Spleen (tissue), 11 donors: ENCODE results near the gene ZBTB49. TPM values are rescaled to one million over a fixed set of nuclear protein-coding genes. Genes with fewer than 3 reads are reported as not detected.

ENCODE experiments used
- DNase-seq: peaks from one replicate; pipeline ENCODE4 v3.0.0-alpha.2; 2020
- H3K27ac ChIP-seq, 8 donors: fragments of 200-600 bp; sonication (generic) in 7 of 8; 1 replicate in 4 of 8; 2 replicates in 4 of 8; pipeline versions ENCODE4 v1.5.0 to v1.8.0; 2016 to 2021; ENCODE audit warnings: inconsistent platforms in 4 of 8, mild to moderate bottlenecking in 4 of 8, moderate library complexity in 1 of 8
- H3K27me3 ChIP-seq, 7 donors: fragments of 200-600 bp; sonication (generic) in 6 of 7; replicated peaks in 1 of 7; 1 replicate in 4 of 7; 2 replicates in 3 of 7; pipeline versions ENCODE4 v1.5.0 to v1.8.0; 2016 to 2021; ENCODE audit warnings: inconsistent platforms in 3 of 7, mild to moderate bottlenecking in 1 of 7
- H3K36me3 ChIP-seq, 6 donors: fragments of 200-600 bp; sonication (generic) in 5 of 6; 1 replicate in 4 of 6; 2 replicates in 2 of 6; pipeline versions ENCODE4 v1.5.0 to v1.8.0; 2016 to 2021; ENCODE audit warnings: inconsistent platforms in 2 of 6
- H3K4me1 ChIP-seq, 6 donors: fragments of 200-600 bp; sonication (generic) in 5 of 6; 1 replicate in 3 of 6; 2 replicates in 3 of 6; pipeline versions ENCODE4 v1.5.0 to v1.8.0; 2016 to 2021; ENCODE audit warnings: inconsistent platforms in 3 of 6
- H3K4me3 ChIP-seq, 8 donors: fragments of 200-600 bp; sonication (generic) in 7 of 8; 1 replicate in 4 of 8; 2 replicates in 4 of 8; pipeline versions ENCODE4 v1.5.0 to v1.8.0; 2016 to 2021; ENCODE audit warnings: inconsistent platforms in 4 of 8, mild to moderate bottlenecking in 4 of 8, moderate library complexity in 2 of 8
- H3K9me3 ChIP-seq, 8 donors: fragments of 200-600 bp; sonication (generic) in 7 of 8; 1 replicate in 4 of 8; 2 replicates in 4 of 8; pipeline versions ENCODE4 v1.5.0 to v1.8.0; 2016 to 2021; ENCODE audit warnings: inconsistent platforms in 4 of 8
- CTCF ChIP-seq, 11 experiments: fragments of 200-600 bp in 7 of 11; fragments of 450-650 bp in 4 of 11; sonication (generic) in 4 of 11; IDR thresholded peaks in 8 of 11; conservative IDR thresholded peaks in 3 of 11; 1 replicate in 7 of 11; 2 replicates in 4 of 11; pipeline versions ENCODE4 v1.4.0 to v1.8.0; 2016 to 2021; ENCODE audit warnings: antibody characterized with exemption in 11 of 11, inconsistent platforms in 4 of 11, mild to moderate bottlenecking in 1 of 11
- POLR2A ChIP-seq, 3 donors: fragments of 450-650 bp; IDR thresholded peaks; one replicate each; pipeline ENCODE4 v1.5.1; 2017; ENCODE audit warnings: antibody characterized with exemption in 3 of 3, mild to moderate bottlenecking in 1 of 3
- POLR2AphosphoS5 ChIP-seq, 3 donors: sonication (generic); formaldehyde crosslinking; IDR thresholded peaks; one replicate each; pipeline ENCODE4 v1.5.1; 2017; ENCODE audit warnings: antibody characterized with exemption in 3 of 3
- WGBS, 5 donors: extraction: QIAGEN DNeasy Blood & Tissue Kit in 3 of 5; methylation state at CpG; one replicate each; pipeline versions ENCODE4 v1.1.5 to v1.1.7; 2013 to 2018; 5-methylcytosine and 5-hydroxymethylcytosine counted together
- intact Hi-C: fragments of 100-400 bp; cut with DNase I; formaldehyde crosslinking; loops from one replicate; pipeline ENCODE4 v1.15.0; 2023; ENCODE audit warnings: low total_unique reads
- polyA plus RNA-seq, 3 donors: library from polyadenylated mRNA; stranded (reverse); fragments of 200-250 nt; gene quantifications; one replicate each; pipeline ENCODE4 v1.2.1, GENCODE V29; 2013
- total RNA-seq, 7 donors: library from RNA; depleted of rRNA in 3 of 7; stranded (reverse); fragments of >200 nt in 3 of 7; fragmentation: NEBNext Ultra II Directional in 4 of 7; extraction: Animal tissue kit (Norgen Biotek cat#: 25700) in 4 of 7; gene quantifications; one replicate each; pipeline versions ENCODE4 v1.1.0 to v1.2.1, GENCODE V29; 2016 to 2021
- donor health status: healthy with polysubstance abuse.
- donor health status: DM: no; HTN: no; CAD: no; lungs with moderate emphysema.
- donor health status: DM: no; HTN: no; CAD: no.
- donor health status: Bipolar disorder and iron deficiency.
- donor health status: healthy.
- donor health status: DM: no; HTN: no; CAD: no.
- donor health status: DM: yes; HTN: yes; CAD: no.

Gene ZBTB49
- total and polyA plus RNA-seq, 10 donors = 2.7 to 25.4 (median 10.8) TPM

GRCh38 chr4:4358093-4358854, 68.2 kb downstream of the ZBTB49 start:
- no peaks in the 10 kb centered on the region for H3K36me3 ChIP-seq
- no peak overlapping the region for H3K4me3 ChIP-seq
- TF ChIP-seq POLR2A (IDR thresholded peaks at IDR 0.05) = no peak
- TF ChIP-seq POLR2AphosphoS5 (IDR thresholded peaks at IDR 0.05) = no peak
- no peak for TF ChIP-seq CTCF (IDR thresholded peaks at IDR 0.05 in 8 of 11, conservative IDR thresholded peaks at IDR 0.05 in 3 of 11)
- intact Hi-C loops = no loop called here
- H3K27me3 ChIP-seq = peaks cover 0 to 52% (median 3%) of the 10 kb centered on the region in 7 donors
- H3K9me3 ChIP-seq = no peaks in the 10 kb centered on the region
- no peak for DNase-seq
- H3K27ac ChIP-seq = no peak overlapping the region
- WGBS, 5 donors = 62 to 72% (median 69%) methylated on average over 13 of the region's 13 CpGs
- no peaks in the 10 kb centered on the region for H3K4me1 ChIP-seq

DNA sequence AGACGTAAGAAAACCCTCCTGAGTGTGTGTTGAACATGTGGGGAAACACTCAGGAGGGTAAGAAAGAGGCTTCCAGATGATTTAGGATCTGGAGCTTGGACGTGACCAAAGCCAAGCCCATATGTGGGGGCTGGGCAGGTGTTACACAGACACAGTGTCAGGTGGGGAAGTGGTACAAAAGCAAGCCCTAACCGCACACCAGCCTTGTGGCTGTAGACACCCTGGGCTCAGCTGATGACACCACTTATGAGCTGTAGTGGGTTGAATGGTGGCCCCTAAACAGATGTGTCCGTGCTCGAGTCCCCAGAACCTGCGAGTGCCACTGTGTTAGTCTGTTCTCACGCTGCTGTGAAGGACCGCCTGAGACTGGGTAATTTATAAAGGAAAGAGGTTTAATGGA, 71.8 kb downstream of the ZBTB49 start:
- Histone ChIP-seq H3K36me3 (no peaks in the 10 kb centered on the region), H3K4me1 (no peaks in the 10 kb centered on the region), H3K9me3 (peaks cover 0 to 14% (median 3%) of the 10 kb centered on the region in 8 donors), H3K27me3 (peaks cover 0 to 52% (median 3%) of the 10 kb centered on the region in 7 donors), H3K27ac (no peak overlapping the region), H3K4me3 (no peak overlapping the region)
- WGBS, 5 donors = 69 to 80% (median 76%) methylated on average over 8 of the region's 8 CpGs
- DNase-seq = no peak
- intact Hi-C loops = no loop called here
- TF ChIP-seq CTCF (IDR thresholded peaks at IDR 0.05 in 8 of 11, conservative IDR thresholded peaks at IDR 0.05 in 3 of 11) (no peak), POLR2AphosphoS5 (IDR thresholded peaks at IDR 0.05) (no peak), POLR2A (IDR thresholded peaks at IDR 0.05) (no peak)

DNA sequence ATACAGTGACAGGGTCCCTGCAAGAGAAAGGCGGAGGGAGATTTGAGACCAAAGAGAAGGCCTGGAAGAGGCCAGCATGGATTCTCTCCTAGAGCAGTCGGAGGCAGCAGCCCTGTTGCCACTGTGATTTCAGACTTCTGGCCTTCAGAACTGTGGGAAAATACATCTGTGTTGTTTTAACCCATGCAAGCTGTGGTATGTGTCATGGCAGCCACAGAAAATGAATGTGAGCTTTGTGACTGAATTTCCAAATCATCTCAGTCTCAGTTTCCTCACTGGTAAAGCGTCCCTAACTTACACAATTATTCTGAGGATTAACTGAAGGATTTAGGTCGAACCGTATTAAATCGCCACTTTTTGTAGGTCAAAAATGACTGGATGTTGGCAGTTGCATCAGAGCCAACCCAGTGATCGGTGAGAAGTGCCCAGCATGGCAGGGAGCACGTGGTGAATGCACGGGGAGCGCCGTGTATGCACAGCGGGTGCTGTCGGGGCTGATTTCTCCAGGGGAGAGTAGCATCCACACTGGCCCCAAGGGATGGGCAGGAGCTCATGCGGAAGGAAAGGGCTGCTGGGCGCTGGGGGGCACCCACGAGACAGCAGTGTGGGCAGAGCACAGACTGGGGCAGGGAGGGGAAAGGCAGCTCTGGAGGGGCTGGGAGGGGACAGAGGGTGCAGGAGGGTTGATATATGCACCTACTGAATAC, 73.1 kb downstream of the ZBTB49 start:
- no peak overlapping the region for H3K27ac ChIP-seq
- WGBS, 5 donors = 71 to 82% (median 78%) methylated on average over 16 of the region's 16 CpGs
- no peaks in the 10 kb centered on the region for H3K4me1 ChIP-seq
- peaks cover 0 to 39% (median 3%) of the 10 kb centered on the region in 7 donors for H3K27me3 ChIP-seq
- H3K4me3 ChIP-seq = no peak overlapping the region
- no peak for DNase-seq
- TF ChIP-seq POLR2A (IDR thresholded peaks at IDR 0.05) = no peak
- TF ChIP-seq POLR2AphosphoS5 (IDR thresholded peaks at IDR 0.05) = no peak
- TF ChIP-seq CTCF (IDR thresholded peaks at IDR 0.05 in 8 of 11, conservative IDR thresholded peaks at IDR 0.05 in 3 of 11) = no peak
- intact Hi-C loops = no loop called here
- H3K9me3 ChIP-seq = peaks cover 0 to 14% (median 3%) of the 10 kb centered on the region in 8 donors
- H3K36me3 ChIP-seq = no peaks in the 10 kb centered on the region

DNA sequence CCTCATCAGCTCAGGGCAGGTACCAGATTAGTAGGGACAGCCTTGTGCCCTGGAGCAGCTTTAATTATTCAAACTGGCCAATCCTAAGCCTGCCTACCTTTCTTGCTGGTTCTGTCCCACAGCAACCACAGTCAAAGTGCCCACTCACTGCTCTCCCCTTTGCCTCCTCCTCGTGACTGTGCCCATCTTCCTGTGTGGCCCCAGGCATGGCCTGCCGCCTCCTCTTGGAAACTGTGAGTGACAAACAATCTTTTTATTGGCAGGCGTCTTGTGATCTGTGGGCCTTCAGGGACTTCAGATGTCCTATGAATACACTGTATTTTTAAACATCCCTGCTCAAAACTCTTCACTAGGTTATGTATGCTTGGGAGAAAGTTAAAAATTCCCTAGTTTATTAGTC, 74.0 kb downstream of the ZBTB49 start:
- Histone ChIP-seq H3K9me3 (peaks cover 0 to 14% (median 3%) of the 10 kb centered on the region in 8 donors), H3K4me1 (no peaks in the 10 kb centered on the region), H3K36me3 (no peaks in the 10 kb centered on the region), H3K27me3 (peaks cover 0 to 30% (median 3%) of the 10 kb centered on the region in 7 donors), H3K4me3 (no peak overlapping the region), H3K27ac (no peak overlapping the region)
- intact Hi-C loops = no loop called here
- no peak for DNase-seq
- WGBS, 5 donors = 66 to 84% (median 77%) methylated on average over 3 of the region's 3 CpGs
- TF ChIP-seq CTCF (IDR thresholded peaks at IDR 0.05 in 8 of 11, conservative IDR thresholded peaks at IDR 0.05 in 3 of 11) = no peak
- no peak for TF ChIP-seq POLR2A (IDR thresholded peaks at IDR 0.05)
- no peak for TF ChIP-seq POLR2AphosphoS5 (IDR thresholded peaks at IDR 0.05)
